Endodermal cell (in vitro differentiated cells): ENCODE measurements around the gene RHBDF2. TPM values are rescaled to one million over a fixed set of nuclear protein-coding genes. Genes with fewer than 3 reads are reported as not detected.
A peak's percentile ranks its signal among the peaks of the same experiment; 100 is the strongest.

Experiments used
- DNase-seq: peaks from one replicate; pipeline ENCODE4 v3.0.0-alpha.2; 2017
- H3K27ac ChIP-seq: 2 replicates; pipeline ENCODE4 v1.5.1; 2013; ENCODE audit warnings: mild to moderate bottlenecking, low read depth, low read length, moderate library complexity
- H3K27me3 ChIP-seq: 2 replicates; pipeline ENCODE4 v1.6.1; 2013; ENCODE audit warnings: mild to moderate bottlenecking, low read length, moderate library complexity; ENCODE audit not compliant: insufficient read depth, control insufficient read depth, poor library complexity, severe bottlenecking
- H3K36me3 ChIP-seq: 2 replicates; pipeline ENCODE4 v1.7.0; 2013; ENCODE audit warnings: mild to moderate bottlenecking, low read length, moderate library complexity; ENCODE audit not compliant: control insufficient read depth, insufficient read depth
- H3K4me1 ChIP-seq: one replicate; pipeline ENCODE4 v1.7.0; 2013; ENCODE audit warnings: low read length; ENCODE audit not compliant: control insufficient read depth, insufficient read depth
- H3K4me3 ChIP-seq: 2 replicates; pipeline ENCODE4 v1.5.1; 2013; ENCODE audit warnings: mild to moderate bottlenecking, low read length, moderate library complexity
- H3K9ac ChIP-seq: 2 replicates; pipeline ENCODE4 v1.6.1; 2013; ENCODE audit warnings: mild to moderate bottlenecking, low read length, moderate library complexity; ENCODE audit not compliant: poor library complexity, severe bottlenecking; ENCODE audit errors: extremely low read depth
- H3K9me3 ChIP-seq: 2 replicates; pipeline ENCODE4 v1.6.1; 2013; ENCODE audit warnings: mild to moderate bottlenecking, low read length, moderate library complexity; ENCODE audit not compliant: control insufficient read depth
- H3K27ac Mint-ChIP-seq: 2 replicates; pipeline ENCODE4 v1.8.0; 2020; ENCODE audit warnings: mixed read lengths
- H3K27me3 Mint-ChIP-seq: 2 replicates; pipeline ENCODE4 v1.8.0; 2021; ENCODE audit warnings: mild to moderate bottlenecking, mixed read lengths; ENCODE audit not compliant: insufficient read depth
- H3K36me3 Mint-ChIP-seq: 2 replicates; pipeline ENCODE4 v1.8.0; 2020; ENCODE audit warnings: low read depth, mixed read lengths
- H3K4me1 Mint-ChIP-seq: 2 replicates; pipeline ENCODE4 v1.8.0; 2020; ENCODE audit warnings: mixed read lengths
- H3K4me3 Mint-ChIP-seq: 2 replicates; pipeline ENCODE4 v1.8.0; 2020; ENCODE audit warnings: mild to moderate bottlenecking, moderate library complexity, mixed read lengths
- H3K9me3 Mint-ChIP-seq: 2 replicates; pipeline ENCODE4 v1.8.0; 2020; ENCODE audit warnings: mild to moderate bottlenecking, mixed read lengths
- CTCF ChIP-seq: fragments of 200-600 bp; sonication (generic); conservative IDR thresholded peaks from 2 replicates; pipeline ENCODE4 v1.5.0; 2021; ENCODE audit warnings: antibody characterized with exemption, mild to moderate bottlenecking
- WGBS, 2 experiments: methylation state at CpG; one replicate each; pipeline versions ENCODE4 v1.1.5 to v1.1.7; 2013; ENCODE audit warnings: missing lambda C conversion rate in 2 of 2, mixed read lengths in 1 of 2; ENCODE audit not compliant: insufficient coverage in 1 of 2, insufficient read length in 1 of 2; 5-methylcytosine and 5-hydroxymethylcytosine counted together
- total RNA-seq, 2 donors: library from RNA; stranded (reverse); fragmentation: NEBNext Ultra II Directional in 1 of 2; extraction: Animal tissue kit (Norgen Biotek cat#: 25700) in 1 of 2; gene quantifications; 2 replicates in 1 of 2; 3 replicates in 1 of 2; pipeline ENCODE4 v1.2.1, GENCODE V29; 2021

Gene RHBDF2
- total RNA-seq, 2 donors from 2014 or later: 28.5 to 31.1 TPM

- Mint-ChIP-seq H3K9me3 (no peaks in the 10 kb centered on the region), H3K27me3 (peaks cover 26% of the 10 kb centered on the region)
These were observed 5.5 kb upstream of the RHBDF2 start for GRCh38 chr17:76506408-76507345.

GRCh38 chr17:76504117-76504516, 2.9 kb upstream of the RHBDF2 start:
- Histone ChIP-seq H3K27ac (no peak overlapping the region), H3K9ac (no peak overlapping the region), H3K9me3 (no peaks in the 10 kb centered on the region), H3K27me3 (no peaks in the 10 kb centered on the region), H3K4me1 (no peaks in the 10 kb centered on the region), H3K36me3 (no peaks in the 10 kb centered on the region), H3K4me3 (no peak overlapping the region)
- WGBS, 2 experiments: 71 to 88% methylated on average over 5 to 6 of the region's 7 CpGs
- H3K4me3 Mint-ChIP-seq: no peak overlapping the region
- H3K9me3 Mint-ChIP-seq: no peaks in the 10 kb centered on the region
- peaks cover 30% of the 10 kb centered on the region for H3K4me1 Mint-ChIP-seq
- DNase-seq: no peak
- H3K27ac Mint-ChIP-seq: no peak overlapping the region
- H3K36me3 Mint-ChIP-seq: no peaks in the 10 kb centered on the region
- TF ChIP-seq CTCF: peak; percentile 45
- peaks cover 22% of the 10 kb centered on the region for H3K27me3 Mint-ChIP-seq

More at GRCh38 chr17:76506408-76507345, 5.5 kb upstream of the RHBDF2 start:
- H3K27ac Mint-ChIP-seq: no peak overlapping the region
- H3K27ac ChIP-seq: no peak overlapping the region
- no peak overlapping the region for H3K9ac ChIP-seq
- no peaks in the 10 kb centered on the region for H3K36me3 ChIP-seq
- H3K4me3 ChIP-seq: no peak overlapping the region
- DNase-seq: peak; percentile 99
- H3K4me1 ChIP-seq: no peaks in the 10 kb centered on the region
- TF ChIP-seq CTCF: peak; percentile 95
- no peaks in the 10 kb centered on the region for H3K27me3 ChIP-seq
- WGBS, 2 experiments: 30 to 35% methylated on average over 18 to 24 of the region's 24 CpGs
- no peak overlapping the region for H3K4me3 Mint-ChIP-seq
- H3K9me3 ChIP-seq: no peaks in the 10 kb centered on the region
- peaks cover 13% of the 10 kb centered on the region for H3K4me1 Mint-ChIP-seq
- no peaks in the 10 kb centered on the region for H3K36me3 Mint-ChIP-seq

GRCh38 chr17:76502341-76503211, 1.4 kb upstream of the RHBDF2 start:
- TF ChIP-seq CTCF: no peak
- peak overlapping the region; percentile 78 for H3K4me3 Mint-ChIP-seq
- WGBS, 2 experiments: 87 to 94% methylated on average over 3 to 7 of the region's 8 CpGs

More at GRCh38 chr17:76502341-76503211, 1.4 kb upstream of the RHBDF2 start:
- no peaks in the 10 kb centered on the region for H3K36me3 ChIP-seq
- peaks cover 44% of the 10 kb centered on the region for H3K4me1 Mint-ChIP-seq
- no peak overlapping the region for H3K4me3 ChIP-seq
- no peak for DNase-seq
- no peak overlapping the region for H3K27ac ChIP-seq
- no peaks in the 10 kb centered on the region for H3K4me1 ChIP-seq
- peaks cover 9% of the 10 kb centered on the region for H3K27me3 Mint-ChIP-seq
- H3K27me3 ChIP-seq: no peaks in the 10 kb centered on the region
- H3K9me3 ChIP-seq: no peaks in the 10 kb centered on the region
- peak overlapping the region; percentile 46 for H3K27ac Mint-ChIP-seq
- no peaks in the 10 kb centered on the region for H3K36me3 Mint-ChIP-seq
- H3K9me3 Mint-ChIP-seq: no peaks in the 10 kb centered on the region
- no peak overlapping the region for H3K9ac ChIP-seq
